ENCODE data around the gene RRM2.

The RRM2 gene

DNA sequence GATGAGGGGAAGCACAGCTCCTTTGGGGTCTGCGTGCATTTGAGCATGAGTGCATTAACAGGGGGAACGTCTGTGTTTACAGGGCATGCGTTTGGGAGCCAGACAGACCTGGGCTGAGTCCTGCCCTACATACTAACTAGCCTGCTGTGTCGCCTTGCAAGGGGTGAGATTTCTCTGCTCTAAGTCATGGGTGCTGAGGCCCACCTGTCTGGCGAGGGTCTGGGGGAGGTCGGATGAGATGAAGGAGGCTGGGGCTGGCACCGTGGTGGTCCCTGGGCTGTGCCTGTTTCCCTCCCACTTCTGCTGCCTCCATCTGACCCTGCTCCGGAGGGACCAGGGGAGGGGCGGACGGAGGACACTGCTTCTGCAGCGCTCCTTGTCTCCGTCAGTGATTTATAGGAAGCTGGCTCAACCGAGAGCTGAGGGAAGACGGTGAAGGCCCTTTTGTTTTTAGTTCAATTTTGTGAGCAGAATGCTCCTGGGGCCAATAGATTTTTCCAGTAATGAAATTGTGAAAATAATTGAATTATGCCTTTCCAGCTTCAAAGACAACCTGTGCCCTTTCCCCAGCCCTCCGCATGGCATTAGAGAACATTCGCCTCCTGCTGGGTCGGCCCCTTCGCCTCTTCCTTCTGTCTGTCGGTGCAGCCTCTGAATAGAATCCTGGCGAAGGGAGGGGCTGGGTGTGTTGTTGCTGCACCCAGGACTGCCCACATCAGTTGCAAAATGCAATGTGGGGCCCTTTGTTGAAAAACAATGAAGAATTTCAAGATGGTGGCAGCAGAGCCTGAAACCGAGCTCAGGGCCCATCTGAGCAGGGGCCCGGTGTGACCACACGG lies 49.7 kb downstream of the RRM2 start:
- DNase-seq (ENCODE audit: low read depth in 3 of 3) = no peak

GRCh38 chr2:10173258-10174005 lies 50.9 kb downstream of the RRM2 start:
- no peak for DNase-seq (ENCODE audit: low read depth in 3 of 3)

- no peak for DNase-seq (ENCODE audit: low read depth in 3 of 3)
Observed at GRCh38 chr2:10174173-10174572, 51.6 kb downstream of the RRM2 start.

- no peak for DNase-seq (ENCODE audit: low read depth in 3 of 3)
Observed at GRCh38 chr2:10175441-10175840, 52.9 kb downstream of the RRM2 start.

- no peak for DNase-seq (ENCODE audit: low read depth in 3 of 3)
Observed at GRCh38 chr2:10178751-10179150, 56.2 kb downstream of the RRM2 start.

DNA sequence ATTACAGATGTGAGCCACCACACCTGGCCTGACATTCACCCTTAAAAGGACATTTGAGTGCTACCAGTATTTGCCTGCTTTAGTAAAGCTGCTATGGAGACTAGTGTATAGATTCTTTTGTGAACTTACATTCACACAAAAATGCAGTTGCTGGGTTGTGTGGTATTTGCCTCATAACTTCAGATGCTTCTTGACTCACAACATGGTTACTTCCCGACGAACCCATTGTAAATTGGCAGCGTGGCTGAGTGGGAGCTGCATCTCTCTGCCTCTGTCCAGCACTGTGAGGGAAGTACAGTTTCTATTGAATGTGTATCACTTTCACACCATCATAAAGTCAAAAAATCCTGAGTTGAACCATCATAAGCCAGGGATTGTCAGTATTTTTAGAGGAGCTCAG lies 56.9 kb downstream of the RRM2 start:
- DNase-seq (ENCODE audit: low read depth in 3 of 3) = no peak

- DNase-seq (ENCODE audit: low read depth in 3 of 3) = no peak
Observed at GRCh38 chr2:10180229-10180628, 57.7 kb downstream of the RRM2 start.

Measured in stimulated activated CD4-positive, alpha-beta T cell treated with anti-CD3 and anti-CD28 coated beads, TNF-alpha, amount 100 ng/mL, for 48 hours (primary cell).